Measurements from ENCODE around the gene VTI1B.

The VTI1B gene

DNA sequence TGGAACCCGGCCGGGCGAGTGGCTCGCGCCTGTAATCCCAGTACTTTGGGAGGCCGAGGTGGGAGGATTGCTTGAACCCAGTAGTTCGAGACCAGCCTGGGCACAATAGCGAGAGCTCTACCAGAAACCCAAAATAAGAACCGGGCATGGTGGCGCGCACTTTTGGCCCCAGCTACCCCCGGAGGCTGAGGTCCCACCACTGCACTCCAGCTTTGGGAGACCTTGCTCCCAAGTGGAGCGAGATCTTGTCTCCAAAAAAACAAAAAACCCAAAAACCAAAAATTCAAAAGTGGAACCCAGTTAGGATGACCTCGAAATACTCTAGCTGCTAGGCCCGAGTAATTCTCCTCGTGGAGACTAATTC, 769 bp upstream of the VTI1B start:
- no peak for DNase-seq

DNA sequence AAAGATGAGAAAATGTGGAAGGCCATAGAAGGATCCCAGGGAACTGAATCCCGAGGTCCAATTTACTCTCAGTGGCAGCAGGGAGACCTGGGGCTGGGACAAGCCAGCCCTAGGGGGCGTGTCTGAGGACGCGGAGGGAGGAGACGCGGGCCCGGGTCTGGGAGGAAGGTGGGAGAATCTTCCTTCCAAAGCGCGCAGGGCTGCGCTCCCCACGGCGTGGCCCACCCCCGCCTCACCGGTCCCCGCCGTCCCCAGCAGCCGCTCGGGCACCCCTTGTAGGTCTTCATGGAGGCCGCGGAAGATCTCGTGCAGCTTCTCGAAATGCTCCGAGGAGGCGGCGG, 323 bp downstream of the VTI1B start:
- peak; percentile 52 for DNase-seq

DNA sequence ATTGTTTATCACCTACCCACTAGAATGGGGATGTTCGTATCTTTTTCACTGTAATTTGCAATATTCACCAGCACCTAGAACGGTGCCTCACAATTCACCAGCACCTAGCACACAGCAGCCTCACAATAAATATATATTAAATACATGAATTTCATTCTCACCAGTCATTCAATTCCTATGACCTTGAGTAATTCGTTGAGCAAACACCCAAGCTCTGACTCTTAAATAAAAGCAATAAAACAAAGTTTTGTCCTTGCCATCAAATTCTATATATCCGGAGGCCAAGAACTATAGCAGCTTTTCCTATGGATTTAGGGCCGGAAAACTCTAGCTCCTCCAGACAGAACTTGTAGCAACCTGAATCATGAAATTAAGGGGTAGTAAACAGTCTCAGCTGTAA, 981 bp downstream of the VTI1B start:
- DNase-seq: no peak

DNA sequence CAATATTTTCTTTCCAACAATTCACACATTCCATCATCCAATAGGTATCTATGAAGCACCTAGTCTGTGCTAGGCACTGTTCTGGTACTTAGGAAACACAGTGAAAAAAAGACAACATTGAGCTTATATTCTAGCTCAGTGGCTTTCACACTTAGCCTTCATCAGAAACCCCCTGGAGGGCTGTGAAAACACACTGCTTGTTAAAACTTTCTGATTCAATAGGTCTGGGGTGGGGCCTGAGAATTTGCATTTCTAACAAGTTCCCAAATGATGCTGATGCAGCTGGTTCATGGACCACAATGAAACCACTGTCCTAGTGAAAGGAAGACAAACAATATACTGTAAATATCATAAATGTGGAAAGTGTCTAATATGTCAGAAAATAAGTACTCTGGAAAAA, 5.9 kb downstream of the VTI1B start:
- DNase-seq: peak; percentile 56

DNA sequence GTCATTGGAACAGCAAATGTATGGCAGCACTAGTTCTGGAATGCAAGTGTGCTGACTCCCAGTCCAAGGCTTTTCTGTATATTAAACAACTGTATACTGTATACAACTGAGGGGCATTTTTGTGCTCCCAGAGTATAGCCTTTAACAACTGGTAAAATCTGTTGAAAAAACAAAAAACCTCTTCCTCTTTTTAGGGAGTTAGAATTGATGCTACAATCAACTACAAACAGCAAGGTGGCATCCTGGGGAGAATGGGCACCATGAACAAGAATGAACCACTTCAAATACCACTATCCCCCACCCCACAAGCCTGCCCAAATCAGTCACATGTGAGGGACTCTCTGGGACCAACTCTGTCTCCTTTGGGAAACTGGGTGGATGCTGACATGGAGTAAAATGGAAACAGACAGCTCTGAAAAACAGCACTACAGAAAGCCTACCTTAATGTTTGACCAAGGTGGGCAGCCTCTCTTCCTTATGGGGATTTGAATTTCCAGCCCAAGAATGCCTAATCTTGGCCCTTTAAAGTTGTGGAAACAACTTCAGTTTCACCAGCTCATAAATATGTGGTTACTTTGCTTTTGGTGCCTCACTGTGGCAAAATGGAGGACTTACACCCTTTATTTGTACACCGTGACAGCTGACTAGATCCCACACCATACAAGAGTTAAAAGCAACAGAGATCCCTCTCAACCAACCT, 7.5 kb downstream of the VTI1B start:
- peak; percentile 42 for DNase-seq

DNA sequence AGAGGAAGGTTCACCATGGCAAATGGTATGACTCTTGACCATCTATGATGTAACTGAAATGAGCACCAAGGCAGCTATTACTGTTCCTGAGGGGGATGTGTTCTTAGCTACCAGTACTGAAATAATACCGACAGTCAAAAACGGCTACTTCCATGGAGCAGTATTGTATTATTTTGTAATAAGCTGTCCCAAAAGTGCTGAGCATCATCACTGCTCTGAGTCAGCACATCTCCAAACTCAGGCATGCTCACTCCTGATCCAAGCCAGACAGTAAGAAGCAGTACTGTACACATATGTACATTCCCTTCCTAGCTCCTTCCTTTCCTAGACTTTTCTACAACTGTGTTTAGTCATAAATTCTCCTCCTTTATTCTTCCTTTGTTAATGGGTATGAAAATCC, 8.6 kb downstream of the VTI1B start:
- no peak for DNase-seq

DNA sequence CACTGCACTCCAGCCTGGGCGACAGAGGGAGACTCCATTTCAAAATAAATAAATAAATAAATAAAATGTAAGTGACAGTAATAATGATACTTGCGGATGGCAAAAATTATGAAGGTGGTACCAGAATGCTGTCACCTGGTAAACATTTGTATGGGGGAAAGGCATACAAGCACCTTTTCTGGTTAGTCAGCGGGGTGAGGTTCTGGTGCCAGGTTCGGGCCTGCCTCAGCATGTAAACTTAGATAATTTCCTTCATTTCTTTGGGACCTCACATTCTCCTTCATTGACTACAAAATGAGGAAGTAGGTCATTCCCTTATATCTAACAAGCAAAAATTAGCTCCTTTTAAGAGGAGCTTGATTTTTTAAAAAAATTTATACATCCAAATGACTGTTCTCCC, 10.8 kb downstream of the VTI1B start:
- no peak for DNase-seq

DNA sequence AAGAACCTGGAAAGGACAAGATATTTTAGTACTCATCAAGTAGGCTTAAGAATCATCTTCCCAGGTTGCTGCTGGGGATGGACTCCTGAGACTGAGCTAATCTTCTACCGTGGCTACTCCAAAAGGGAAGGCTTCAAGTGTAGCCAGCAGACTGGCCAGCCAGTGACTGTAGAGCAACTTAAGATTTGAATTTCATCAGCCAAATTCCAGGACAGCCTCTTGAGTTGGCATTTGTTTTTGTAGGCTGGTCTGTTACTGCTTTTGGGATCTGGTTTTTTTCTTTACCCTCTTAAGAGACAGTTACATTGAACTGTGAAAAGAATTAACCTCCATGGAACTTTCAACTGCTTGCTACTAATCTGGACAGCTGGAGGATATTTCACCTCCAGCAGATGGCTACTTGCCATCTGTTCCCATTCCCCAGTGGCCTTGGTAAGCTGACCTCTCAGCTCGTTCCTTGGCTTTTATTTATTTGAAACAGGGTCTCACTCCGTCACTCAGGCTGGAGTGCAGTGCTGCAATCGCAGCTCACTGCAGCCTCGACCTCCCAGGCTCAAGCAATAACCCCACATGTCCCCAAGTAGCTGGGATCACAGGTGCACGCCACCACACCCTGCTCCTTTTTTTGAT, 20.7 kb downstream of the VTI1B start:
- no peak for DNase-seq

DNA sequence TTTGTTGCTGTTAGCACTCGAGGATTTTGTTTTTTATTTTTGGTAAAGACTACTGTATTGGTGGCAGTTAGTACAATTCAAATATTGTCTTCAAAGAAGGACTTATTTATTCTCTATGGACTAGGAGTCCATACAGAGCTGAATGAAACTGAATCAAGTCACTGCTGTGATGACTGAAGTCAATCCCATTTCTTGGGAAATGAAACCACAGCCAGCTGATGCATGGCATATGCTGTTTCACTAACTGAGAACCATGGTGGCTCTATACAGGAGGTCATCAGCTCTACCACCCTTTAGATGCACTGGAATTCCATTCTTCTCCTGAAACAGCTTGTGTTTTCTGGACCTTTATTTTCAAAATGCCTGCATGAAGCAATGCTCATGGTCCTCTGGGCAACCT, 22.2 kb downstream of the VTI1B start:
- no peak for DNase-seq

DNA sequence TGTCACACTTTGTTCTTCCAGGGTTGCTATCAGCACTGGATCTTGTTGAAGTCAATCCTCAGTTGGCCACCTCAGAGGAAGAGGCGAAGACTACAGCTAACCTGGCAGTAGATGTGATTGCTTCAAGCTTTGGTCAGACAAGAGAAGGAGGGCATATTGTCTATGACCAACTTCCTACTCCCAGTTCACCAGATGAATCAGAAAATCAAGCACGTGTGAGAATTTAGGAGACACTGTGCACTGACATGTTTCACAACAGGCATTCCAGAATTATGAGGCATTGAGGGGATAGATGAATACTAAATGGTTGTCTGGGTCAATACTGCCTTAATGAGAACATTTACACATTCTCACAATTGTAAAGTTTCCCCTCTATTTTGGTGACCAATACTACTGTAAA, 23.7 kb downstream of the VTI1B start:
- no peak for DNase-seq

DNA sequence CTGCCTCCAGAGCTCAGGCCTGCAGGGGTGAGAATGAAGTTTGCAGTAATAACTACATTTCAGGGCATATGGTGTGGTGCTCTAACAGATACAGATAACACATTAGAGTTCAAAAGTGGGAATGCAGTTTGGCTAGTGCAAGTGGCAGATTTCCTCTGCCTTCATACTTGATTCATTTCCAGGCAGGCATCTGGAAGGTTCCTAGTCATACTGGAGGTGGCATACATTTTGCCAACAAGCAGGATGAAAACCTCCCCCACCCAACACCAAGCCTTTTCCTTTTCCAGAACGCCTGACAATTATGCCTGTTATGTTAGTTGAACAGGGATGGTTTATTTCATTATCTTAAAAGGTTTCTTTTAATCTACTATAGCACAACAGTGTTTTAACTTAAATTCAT, 24.3 kb downstream of the VTI1B start:
- DNase-seq: no peak

DNA sequence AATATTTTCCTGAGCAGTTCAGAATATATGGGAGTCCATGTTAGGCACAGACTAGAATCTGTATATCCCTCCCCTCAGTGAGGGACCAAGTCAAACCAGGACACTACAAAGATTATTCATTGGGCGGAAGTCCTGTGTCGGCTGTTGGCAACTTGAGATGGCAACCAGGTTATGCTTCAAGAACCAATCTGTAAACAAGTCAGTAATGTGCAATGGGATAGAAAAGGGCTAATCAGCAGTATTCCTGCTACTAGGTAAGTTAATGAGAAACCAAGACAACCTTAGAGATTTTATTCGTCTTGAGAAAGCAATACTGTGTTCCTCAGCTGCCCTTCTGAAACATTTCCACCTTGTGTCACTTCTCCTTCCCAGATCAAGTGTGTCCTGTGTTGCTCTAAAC, 28.3 kb downstream of the VTI1B start:
- DNase-seq: no peak

DNA sequence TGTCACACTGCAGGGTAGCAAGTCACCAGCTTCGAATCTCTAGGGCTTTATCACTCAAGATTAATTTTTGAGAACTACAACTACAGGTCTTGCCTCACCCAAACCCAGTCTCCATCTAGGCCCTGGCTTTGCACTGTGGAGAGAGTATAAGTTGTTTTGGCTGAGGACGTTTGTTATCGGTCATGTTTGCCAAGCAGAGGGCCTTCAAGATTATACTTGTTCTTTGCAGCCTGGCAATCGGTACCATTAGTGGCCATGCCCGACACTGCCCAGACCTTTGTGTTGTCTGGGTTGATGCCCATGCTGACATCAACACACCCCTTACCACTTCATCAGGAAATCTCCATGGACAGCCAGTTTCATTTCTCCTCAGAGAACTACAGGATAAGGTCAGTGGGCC, 29.0 kb downstream of the VTI1B start:
- DNase-seq: no peak

DNA sequence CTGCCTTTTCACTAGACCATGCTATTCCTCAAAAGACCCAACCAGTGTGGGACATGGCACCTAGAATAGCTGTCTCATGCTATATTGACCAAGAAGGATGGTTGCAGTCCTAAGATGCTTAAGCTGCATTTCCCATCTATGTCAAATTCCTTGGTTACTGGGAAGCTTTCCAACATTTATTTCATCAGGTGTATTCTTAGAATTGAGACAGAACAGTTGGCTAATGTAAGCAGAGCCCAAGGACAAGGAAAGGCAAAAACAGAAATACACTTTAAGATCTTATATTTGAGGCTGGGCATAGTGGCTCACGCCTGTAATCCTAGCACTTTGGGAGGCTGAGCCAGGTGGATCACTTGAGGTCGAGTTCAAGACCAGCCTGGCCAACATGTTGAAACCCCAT, 30.0 kb downstream of the VTI1B start:
- no peak for DNase-seq

DNA sequence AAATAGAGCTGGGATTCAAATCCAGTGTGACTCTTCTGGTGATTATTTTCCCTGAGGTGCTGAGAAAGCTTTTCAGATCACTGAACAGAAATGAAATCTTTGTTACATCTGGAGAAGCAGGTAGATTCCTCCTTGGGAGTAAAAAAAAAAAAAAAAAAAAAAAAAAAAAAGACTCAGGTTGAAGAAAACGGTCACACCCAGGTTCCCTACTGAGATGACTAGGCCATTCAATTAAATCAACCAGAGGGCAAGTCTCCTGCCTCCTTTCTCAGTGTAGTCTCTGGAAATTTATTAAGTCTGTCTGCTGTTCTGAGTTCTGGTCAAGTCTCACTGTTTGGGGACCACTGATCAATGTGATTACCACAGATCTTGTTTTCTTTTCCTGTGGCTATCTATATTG, 30.7 kb downstream of the VTI1B start:
- DNase-seq: no peak

DNA sequence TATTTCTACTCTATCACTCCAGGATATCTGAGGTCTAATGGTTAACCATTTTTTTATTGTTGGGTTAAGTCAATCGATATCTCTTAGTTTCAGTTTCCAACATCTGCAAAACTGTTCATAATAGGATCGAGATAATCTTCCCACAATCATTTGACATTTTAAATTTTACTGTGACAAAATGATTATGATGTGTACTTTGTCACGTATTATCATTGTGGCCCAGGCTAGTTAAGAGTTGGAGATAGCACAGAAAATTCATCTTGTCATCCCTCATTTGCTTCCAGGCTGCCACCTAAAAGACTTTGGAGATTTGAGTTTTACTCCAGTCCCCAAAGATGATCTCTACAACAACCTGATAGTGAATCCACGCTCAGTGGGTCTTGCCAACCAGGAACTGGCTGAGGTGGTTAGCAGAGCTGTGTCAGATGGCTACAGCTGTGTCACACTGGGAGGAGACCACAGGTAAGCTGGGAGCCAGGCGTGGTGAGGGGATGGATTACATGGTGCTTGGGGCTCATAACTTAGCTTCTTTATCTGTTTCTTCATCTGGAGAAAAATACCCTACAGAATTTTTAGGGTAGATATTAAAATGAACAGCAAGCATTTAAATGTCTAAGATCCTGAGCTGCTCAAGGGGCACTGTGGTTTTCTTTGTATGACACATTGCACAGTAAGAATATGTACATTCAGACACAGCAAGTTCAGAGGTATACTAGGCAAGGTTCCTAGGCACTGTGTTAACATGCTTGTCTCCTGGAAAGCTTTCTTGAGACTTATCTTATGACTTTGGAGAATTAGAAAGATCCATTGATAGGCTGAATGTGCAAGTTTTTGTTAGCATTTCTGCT, 32.3 kb downstream of the VTI1B start:
- DNase-seq: peak; percentile 37

DNA sequence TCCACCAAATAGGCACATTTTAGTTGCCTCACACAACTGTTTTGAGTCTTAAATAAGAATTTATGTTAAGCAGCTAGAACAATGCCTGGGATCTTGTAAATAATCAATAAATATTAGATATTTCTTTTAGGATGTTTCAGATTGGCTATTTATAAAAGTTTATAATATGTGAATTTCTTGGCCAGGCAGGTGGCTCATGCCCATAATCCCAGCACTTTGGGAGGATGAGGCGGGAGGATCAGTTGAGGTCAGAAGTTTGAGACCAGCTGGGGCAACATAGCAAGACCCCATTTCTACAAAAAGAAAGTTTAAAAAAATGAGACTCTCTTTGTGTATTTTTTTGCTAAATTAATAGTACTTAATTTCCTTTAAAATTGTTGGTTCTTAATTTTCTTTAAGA, 33.0 kb downstream of the VTI1B start:
- no peak for DNase-seq

DNA sequence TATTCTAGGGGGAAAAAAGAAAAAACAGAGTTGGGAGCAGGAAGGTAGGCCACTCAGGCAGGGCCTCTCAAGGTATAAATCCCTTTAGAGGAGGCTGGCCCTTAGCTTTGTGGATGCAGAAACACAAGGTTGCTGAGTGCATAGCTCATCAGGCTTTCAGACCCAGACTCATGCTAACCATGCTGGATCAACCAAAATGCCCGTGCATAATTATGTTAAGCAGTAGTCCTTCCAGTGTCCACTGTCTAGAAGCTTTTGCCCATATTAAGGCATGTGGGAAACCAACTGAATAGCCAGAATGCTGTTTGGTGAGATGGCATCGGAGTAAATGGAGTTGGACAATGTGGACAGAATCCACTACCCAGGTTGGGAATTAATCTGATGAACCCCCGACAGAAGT, 35.8 kb downstream of the VTI1B start:
- DNase-seq: no peak

DNA sequence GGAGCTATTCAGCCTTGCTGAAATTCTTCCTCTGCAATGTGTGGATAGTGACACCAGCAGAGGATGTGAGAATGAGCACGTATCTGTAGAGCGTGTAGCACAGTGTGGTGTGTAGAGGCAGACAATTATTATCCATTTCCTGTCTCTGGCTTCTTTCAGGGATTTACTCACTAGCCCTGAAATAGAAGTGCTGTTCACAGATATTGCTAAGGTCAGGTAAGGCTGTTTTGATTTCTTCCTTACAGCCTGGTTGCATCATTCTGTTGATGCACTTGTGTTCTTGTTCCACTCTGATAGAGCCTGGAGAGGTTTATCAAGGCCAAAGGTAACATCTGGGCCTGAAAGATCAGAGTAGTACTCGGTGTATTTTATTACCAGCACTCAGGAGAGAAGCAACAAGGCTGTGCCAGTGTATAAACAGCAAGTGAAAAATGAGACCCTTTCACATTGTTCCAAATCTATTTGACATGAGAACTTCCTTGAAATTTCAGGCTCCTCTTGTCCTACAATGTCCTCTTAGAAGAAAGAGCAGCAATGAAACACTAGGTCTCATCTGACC, 38.0 kb downstream of the VTI1B start:
- peak; percentile 15 for DNase-seq

DNA sequence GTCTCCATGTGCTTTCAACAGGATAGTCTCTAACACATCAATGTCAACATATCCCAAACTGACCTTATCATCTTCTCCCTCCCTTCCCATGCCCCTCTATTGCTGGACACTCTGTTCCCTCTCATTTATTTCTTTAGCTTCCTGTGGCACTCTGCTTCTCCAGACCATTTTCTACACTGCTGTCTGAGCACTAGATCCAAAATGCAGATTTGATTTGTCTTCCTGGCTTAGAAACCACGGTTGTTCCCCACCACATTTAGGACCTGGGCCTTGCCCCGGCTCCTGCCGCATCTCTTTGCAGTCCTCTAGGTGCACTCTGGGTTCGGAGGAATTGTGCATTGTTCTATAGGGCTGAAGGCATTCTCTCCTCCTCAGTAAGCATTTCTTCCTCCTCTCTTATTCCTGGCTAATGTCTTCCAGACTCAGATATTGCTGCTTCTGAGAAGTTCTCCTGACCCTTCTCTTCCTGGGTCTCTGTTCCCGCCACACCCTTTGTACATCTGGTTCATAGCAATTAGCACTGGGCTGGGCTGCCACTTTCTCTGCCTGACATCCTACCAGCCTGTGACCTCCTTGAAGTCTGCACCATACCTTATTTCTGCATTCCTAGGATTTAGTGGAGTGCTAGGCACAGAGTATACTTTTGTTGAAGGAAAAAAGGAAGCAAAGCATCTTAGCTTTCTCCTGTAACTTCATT, 40.8 kb downstream of the VTI1B start:
- no peak for DNase-seq

DNA sequence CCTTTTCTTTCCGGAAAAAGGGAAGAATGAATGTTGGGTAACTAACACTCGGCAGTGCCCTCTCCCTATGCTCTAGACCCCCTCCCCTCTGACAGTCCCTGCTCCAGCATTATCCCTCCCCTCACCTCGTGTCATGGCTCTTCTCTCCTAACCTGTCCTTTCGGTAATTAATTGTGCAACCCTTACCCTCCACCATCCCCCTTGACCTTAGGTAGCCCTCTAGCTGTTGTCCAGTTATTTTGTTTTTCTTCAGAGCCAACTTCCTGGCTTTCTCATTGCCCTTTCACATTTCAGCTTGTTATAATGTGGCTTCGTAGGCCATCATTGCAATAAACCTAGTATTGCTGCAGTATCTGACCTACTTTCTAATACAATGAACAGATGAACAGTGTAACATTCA, 43.5 kb downstream of the VTI1B start:
- DNase-seq: no peak

DNA sequence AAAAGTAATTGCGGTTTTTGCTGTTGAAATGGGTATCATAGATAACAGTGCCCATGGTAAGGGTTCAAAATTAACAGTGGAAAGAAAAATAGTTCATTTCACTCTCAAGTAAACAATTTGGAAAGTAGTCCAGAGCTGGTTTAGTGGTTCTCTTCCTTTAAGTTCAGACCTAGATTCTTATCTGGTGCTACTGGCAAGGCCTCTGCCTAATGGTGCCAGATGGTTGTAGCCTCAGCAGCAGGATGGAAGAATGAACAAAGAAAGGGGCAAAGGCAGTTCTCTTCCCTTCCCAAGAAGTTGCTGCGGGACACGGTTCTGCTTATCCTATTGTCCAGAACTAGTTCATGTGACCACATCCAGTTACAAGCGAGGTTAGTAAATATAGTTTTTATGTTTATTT, 44.2 kb downstream of the VTI1B start:
- no peak for DNase-seq

DNA sequence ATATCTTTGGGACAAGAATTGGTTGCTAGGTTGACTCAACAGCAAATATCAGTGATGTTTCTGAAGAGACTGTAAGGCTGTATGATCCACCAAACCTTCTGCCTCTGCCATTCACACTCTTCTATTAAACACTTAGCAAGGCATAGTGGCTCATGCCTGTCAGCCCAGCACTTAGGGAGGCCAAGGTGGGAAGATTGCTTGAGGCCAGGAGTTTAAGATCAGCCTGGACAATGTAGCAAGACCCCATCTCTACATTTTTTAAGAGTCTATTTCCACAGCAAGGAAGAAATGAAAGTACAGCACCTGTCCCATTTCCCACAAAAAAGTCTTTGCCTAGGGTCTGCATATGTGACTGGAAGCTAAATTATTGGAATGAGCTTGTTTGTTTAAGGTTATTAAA, 46.9 kb downstream of the VTI1B start:
- DNase-seq: no peak

Data from activated CD4-positive, alpha-beta T cell treated with anti-CD3 and anti-CD28 coated beads, Interleukin-2, amount 50 U/mL, for 16 hours (primary cell).